Testis (tissue), 2 donors: ENCODE measurements around the gene COQ9.

Experiments used
- POLR2A ChIP-seq: fragments of 450-650 bp; IDR thresholded peaks from one replicate; pipeline ENCODE4 v1.6.1; 2017; ENCODE audit warnings: antibody characterized with exemption, mild to moderate bottlenecking, moderate library complexity
- TF ChIP-seq, protein P1 (sequence below), 3 experiments: fragments of 450-650 bp in 2 of 3; fragments of 200-600 bp in 1 of 3; sonication (generic) in 1 of 3; IDR thresholded peaks; one replicate each; pipeline ENCODE4 v1.5.1; 2016 to 2019; ENCODE audit warnings: antibody characterized with exemption in 3 of 3, mild to moderate bottlenecking in 2 of 3, moderate library complexity in 1 of 3

DNA sequence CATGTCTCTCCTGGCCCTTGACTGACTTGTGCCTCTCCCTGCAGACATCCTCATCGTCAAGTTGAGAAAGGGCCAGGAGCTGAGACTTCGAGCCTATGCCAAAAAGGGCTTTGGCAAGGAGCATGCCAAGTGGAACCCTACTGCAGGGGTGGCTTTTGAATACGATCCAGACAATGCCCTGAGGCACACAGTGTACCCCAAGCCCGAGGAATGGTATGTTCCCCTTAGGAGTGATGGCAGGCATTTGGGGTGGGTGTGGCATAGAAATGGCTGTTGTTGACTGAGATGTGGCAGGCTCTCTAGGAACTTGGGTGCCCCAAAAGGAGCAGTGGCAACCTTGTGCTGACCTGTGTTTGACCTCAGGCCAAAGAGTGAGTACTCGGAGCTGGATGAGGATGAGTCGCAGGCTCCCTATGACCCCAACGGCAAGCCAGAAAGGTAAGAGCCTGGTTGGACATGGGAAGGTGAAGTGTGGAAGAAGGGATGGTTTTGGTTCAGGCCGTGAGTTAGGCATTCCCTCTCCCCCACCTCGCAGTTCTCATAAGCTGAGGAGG, 22.7 kb downstream of the COQ9 start:
- TF ChIP-seq POLR2A, result no peak
- TF ChIP-seq, protein P1, sequence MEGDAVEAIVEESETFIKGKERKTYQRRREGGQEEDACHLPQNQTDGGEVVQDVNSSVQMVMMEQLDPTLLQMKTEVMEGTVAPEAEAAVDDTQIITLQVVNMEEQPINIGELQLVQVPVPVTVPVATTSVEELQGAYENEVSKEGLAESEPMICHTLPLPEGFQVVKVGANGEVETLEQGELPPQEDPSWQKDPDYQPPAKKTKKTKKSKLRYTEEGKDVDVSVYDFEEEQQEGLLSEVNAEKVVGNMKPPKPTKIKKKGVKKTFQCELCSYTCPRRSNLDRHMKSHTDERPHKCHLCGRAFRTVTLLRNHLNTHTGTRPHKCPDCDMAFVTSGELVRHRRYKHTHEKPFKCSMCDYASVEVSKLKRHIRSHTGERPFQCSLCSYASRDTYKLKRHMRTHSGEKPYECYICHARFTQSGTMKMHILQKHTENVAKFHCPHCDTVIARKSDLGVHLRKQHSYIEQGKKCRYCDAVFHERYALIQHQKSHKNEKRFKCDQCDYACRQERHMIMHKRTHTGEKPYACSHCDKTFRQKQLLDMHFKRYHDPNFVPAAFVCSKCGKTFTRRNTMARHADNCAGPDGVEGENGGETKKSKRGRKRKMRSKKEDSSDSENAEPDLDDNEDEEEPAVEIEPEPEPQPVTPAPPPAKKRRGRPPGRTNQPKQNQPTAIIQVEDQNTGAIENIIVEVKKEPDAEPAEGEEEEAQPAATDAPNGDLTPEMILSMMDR (IDR thresholded peaks at IDR 0.05), result no peak
